Measurements from ENCODE around the gene ILF2.
"Not testable (repeated sequence)": the region's sequence is repeated elsewhere in the genome, so short reads cannot be mapped to it uniquely, and the experiment has no call there.

ILF2 gene

GRCh38 chr1:153670859-153671627 lies at the start of gene ILF2:
ILF2 (minus strand) TSS chr1:153670993; CDS start chr1:153670922, 71 bp downstream.
- Histone ChIP-seq H3K4me1 (ENCODE audit: control insufficient read depth, insufficient read depth, low read length) (no peaks in the 10 kb centered on the region), H3K36me3 (ENCODE audit: control insufficient read depth, insufficient read depth, low read length) (peaks cover 42% of the 10 kb centered on the region), H3K27me3 (ENCODE audit: control insufficient read depth, insufficient read depth, low read length) (no peaks in the 10 kb centered on the region), H3K27ac (ENCODE audit: low read depth, low read length) (peak within 1 kb of the TSS; percentile 78), H3K9ac (ENCODE audit: low read length) (peak within 1 kb of the TSS; percentile 96), H3K4me3 (ENCODE audit: low read depth, low read length) (peak within 1 kb of the TSS; percentile 84), H3K9me3 (ENCODE audit: control insufficient read depth, insufficient read depth, low read depth, low read length) (no peaks in the 10 kb centered on the region)

GRCh38 chr1:153717330-153717729 lies 46.5 kb upstream of the ILF2 start:
- Histone ChIP-seq H3K9me3 (ENCODE audit: control insufficient read depth, insufficient read depth, low read depth, low read length) (no peaks in the 10 kb centered on the region), H3K36me3 (ENCODE audit: control insufficient read depth, insufficient read depth, low read length) (no peaks in the 10 kb centered on the region), H3K27ac (ENCODE audit: low read depth, low read length) (no peak overlapping the region), H3K4me1 (ENCODE audit: control insufficient read depth, insufficient read depth, low read length) (no peaks in the 10 kb centered on the region; the same call in 1 of the 2 replicates), H3K9ac (ENCODE audit: low read length) (no peak overlapping the region), H3K4me3 (ENCODE audit: low read depth, low read length) (no peak overlapping the region), H3K27me3 (ENCODE audit: control insufficient read depth, insufficient read depth, low read length) (no peaks in the 10 kb centered on the region)

GRCh38 chr1:153716211-153716610 lies 45.4 kb upstream of the ILF2 start:
- not testable (repeated sequence) for H3K27ac ChIP-seq (ENCODE audit: low read depth, low read length); H3K4me3 ChIP-seq (ENCODE audit: low read depth, low read length); H3K9me3 ChIP-seq (ENCODE audit: control insufficient read depth, insufficient read depth, low read depth, low read length); H3K36me3 ChIP-seq (ENCODE audit: control insufficient read depth, insufficient read depth, low read length); H3K4me1 ChIP-seq (ENCODE audit: control insufficient read depth, insufficient read depth, low read length); H3K27me3 ChIP-seq (ENCODE audit: control insufficient read depth, insufficient read depth, low read length); H3K9ac ChIP-seq (ENCODE audit: low read length)

GRCh38 chr1:153711026-153711425 lies 40.2 kb upstream of the ILF2 start:
- no peaks in the 10 kb centered on the region for H3K9me3 ChIP-seq (ENCODE audit: control insufficient read depth, insufficient read depth, low read depth, low read length)
- H3K27ac ChIP-seq (ENCODE audit: low read depth, low read length) = no peak overlapping the region
- no peaks in the 10 kb centered on the region for H3K27me3 ChIP-seq (ENCODE audit: control insufficient read depth, insufficient read depth, low read length)
- H3K36me3 ChIP-seq (ENCODE audit: control insufficient read depth, insufficient read depth, low read length) = no peaks in the 10 kb centered on the region
- no peak overlapping the region for H3K4me3 ChIP-seq (ENCODE audit: low read depth, low read length)
- H3K9ac ChIP-seq (ENCODE audit: low read length) = no peak overlapping the region
- no peaks in the 10 kb centered on the region for H3K4me1 ChIP-seq (ENCODE audit: control insufficient read depth, insufficient read depth, low read length)

- no peaks in the 10 kb centered on the region for H3K27me3 ChIP-seq (ENCODE audit: control insufficient read depth, insufficient read depth, low read length)
- no peaks in the 10 kb centered on the region for H3K36me3 ChIP-seq (ENCODE audit: control insufficient read depth, insufficient read depth, low read length)
- H3K27ac ChIP-seq (ENCODE audit: low read depth, low read length) = no peak overlapping the region
- H3K4me3 ChIP-seq (ENCODE audit: low read depth, low read length) = no peak overlapping the region
- H3K9ac ChIP-seq (ENCODE audit: low read length) = no peak overlapping the region
- no peaks in the 10 kb centered on the region for H3K9me3 ChIP-seq (ENCODE audit: control insufficient read depth, insufficient read depth, low read depth, low read length)
- H3K4me1 ChIP-seq (ENCODE audit: control insufficient read depth, insufficient read depth, low read length) = no peaks in the 10 kb centered on the region
Observed at GRCh38 chr1:153705484-153705883, 34.7 kb upstream of the ILF2 start.

- no peaks in the 10 kb centered on the region for H3K36me3 ChIP-seq (ENCODE audit: control insufficient read depth, insufficient read depth, low read length)
- H3K27me3 ChIP-seq (ENCODE audit: control insufficient read depth, insufficient read depth, low read length) = no peaks in the 10 kb centered on the region
- no peak overlapping the region for H3K27ac ChIP-seq (ENCODE audit: low read depth, low read length)
- H3K9me3 ChIP-seq (ENCODE audit: control insufficient read depth, insufficient read depth, low read depth, low read length) = no peaks in the 10 kb centered on the region
- no peak overlapping the region for H3K4me3 ChIP-seq (ENCODE audit: low read depth, low read length)
- no peak overlapping the region for H3K9ac ChIP-seq (ENCODE audit: low read length)
- peaks cover 29% of the 10 kb centered on the region for H3K4me1 ChIP-seq (ENCODE audit: control insufficient read depth, insufficient read depth, low read length)
Observed at GRCh38 chr1:153699768-153700167, 29.0 kb upstream of the ILF2 start.

- Histone ChIP-seq H3K4me3 (ENCODE audit: low read depth, low read length) (no peak overlapping the region), H3K27me3 (ENCODE audit: control insufficient read depth, insufficient read depth, low read length) (no peaks in the 10 kb centered on the region), H3K27ac (ENCODE audit: low read depth, low read length) (no peak overlapping the region), H3K4me1 (ENCODE audit: control insufficient read depth, insufficient read depth, low read length) (peaks cover 29% of the 10 kb centered on the region), H3K9ac (ENCODE audit: low read length) (no peak overlapping the region), H3K36me3 (ENCODE audit: control insufficient read depth, insufficient read depth, low read length) (no peaks in the 10 kb centered on the region), H3K9me3 (ENCODE audit: control insufficient read depth, insufficient read depth, low read depth, low read length) (no peaks in the 10 kb centered on the region)
Observed at GRCh38 chr1:153698923-153699714, 28.3 kb upstream of the ILF2 start.

GRCh38 chr1:153698020-153698922 lies 27.5 kb upstream of the ILF2 start:
- Histone ChIP-seq H3K9ac (ENCODE audit: low read length) (peak overlapping the region; percentile 68), H3K4me3 (ENCODE audit: low read depth, low read length) (peak overlapping the region; percentile 39)

GRCh38 chr1:153697191-153698019 lies 26.6 kb upstream of the ILF2 start:
- no peaks in the 10 kb centered on the region for H3K9me3 ChIP-seq (ENCODE audit: control insufficient read depth, insufficient read depth, low read depth, low read length)
- H3K4me1 ChIP-seq (ENCODE audit: control insufficient read depth, insufficient read depth, low read length) = peaks cover 29% of the 10 kb centered on the region
- peak overlapping the region; percentile 68 for H3K9ac ChIP-seq (ENCODE audit: low read length)
- no peaks in the 10 kb centered on the region for H3K27me3 ChIP-seq (ENCODE audit: control insufficient read depth, insufficient read depth, low read length)
- H3K27ac ChIP-seq (ENCODE audit: low read depth, low read length) = peak overlapping the region; percentile 80
- H3K4me3 ChIP-seq (ENCODE audit: low read depth, low read length) = peak overlapping the region; percentile 39
- H3K36me3 ChIP-seq (ENCODE audit: control insufficient read depth, insufficient read depth, low read length) = no peaks in the 10 kb centered on the region

More at GRCh38 chr1:153698020-153698922, 27.5 kb upstream of the ILF2 start:
- Histone ChIP-seq H3K4me1 (ENCODE audit: control insufficient read depth, insufficient read depth, low read length) (peaks cover 29% of the 10 kb centered on the region), H3K9me3 (ENCODE audit: control insufficient read depth, insufficient read depth, low read depth, low read length) (no peaks in the 10 kb centered on the region), H3K36me3 (ENCODE audit: control insufficient read depth, insufficient read depth, low read length) (no peaks in the 10 kb centered on the region), H3K27ac (ENCODE audit: low read depth, low read length) (peak overlapping the region; percentile 80), H3K27me3 (ENCODE audit: control insufficient read depth, insufficient read depth, low read length) (no peaks in the 10 kb centered on the region)

- Histone ChIP-seq H3K9ac (ENCODE audit: low read length) (no peak overlapping the region), H3K36me3 (ENCODE audit: control insufficient read depth, insufficient read depth, low read length) (no peaks in the 10 kb centered on the region), H3K4me1 (ENCODE audit: control insufficient read depth, insufficient read depth, low read length) (peaks cover 29% of the 10 kb centered on the region), H3K27ac (ENCODE audit: low read depth, low read length) (no peak overlapping the region), H3K9me3 (ENCODE audit: control insufficient read depth, insufficient read depth, low read depth, low read length) (no peaks in the 10 kb centered on the region), H3K27me3 (ENCODE audit: control insufficient read depth, insufficient read depth, low read length) (no peaks in the 10 kb centered on the region), H3K4me3 (ENCODE audit: low read depth, low read length) (no peak overlapping the region)
Observed at GRCh38 chr1:153696741-153697140, 25.9 kb upstream of the ILF2 start.

All from HUES6 (cell line).